Measurements from ENCODE around the gene SBK1.
"Not testable (repeated sequence)": the region's sequence is repeated elsewhere in the genome, so short reads cannot be mapped to it uniquely, and the experiment has no call there.

The SBK1 gene

DNA sequence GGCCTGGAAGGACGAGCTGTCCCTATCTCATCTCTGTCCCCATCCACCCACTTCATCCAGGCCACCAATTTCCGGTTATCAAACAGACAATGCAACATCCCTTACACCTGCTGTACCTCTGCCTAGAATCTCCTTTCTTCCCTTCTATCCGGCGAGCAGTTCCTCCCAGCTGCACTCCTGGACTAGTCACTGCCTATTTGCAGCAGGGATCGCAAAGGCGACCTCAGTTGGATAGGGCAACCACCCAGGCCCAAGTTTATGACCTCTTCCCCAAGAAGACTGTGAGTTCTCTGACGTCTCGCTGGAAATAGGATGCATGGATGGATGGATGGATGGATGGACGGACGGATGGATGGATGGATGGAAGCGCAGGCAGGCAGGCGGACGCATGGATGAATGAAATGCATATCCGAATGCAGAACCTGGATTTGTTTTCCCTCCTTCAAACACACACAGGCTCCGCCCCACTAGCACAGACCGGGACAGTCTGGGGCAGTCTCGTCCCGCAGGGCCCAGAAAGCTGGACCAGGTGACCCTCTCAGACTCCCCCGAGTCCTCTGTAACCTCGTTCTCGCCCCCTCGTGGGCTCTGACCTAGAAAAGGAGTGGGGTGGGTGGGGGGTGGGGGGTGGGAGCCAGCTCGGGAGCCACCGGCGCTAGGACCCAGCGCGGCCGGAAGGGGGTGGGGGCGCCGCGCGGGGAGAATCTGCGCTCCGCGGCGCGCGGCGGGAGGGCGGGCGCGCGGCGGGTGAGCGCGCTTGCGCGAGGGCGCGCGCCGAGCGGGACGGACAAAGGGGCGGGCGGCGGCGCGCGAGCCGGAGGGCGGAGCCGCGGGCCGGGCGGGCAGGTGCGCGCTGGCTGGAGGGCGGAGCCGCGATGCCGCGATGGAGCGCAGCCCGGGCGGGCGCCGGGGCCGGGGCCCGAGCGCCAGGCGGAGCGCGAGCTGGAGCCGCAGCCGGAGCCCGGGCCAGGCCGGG lies at the start of gene SBK1:
SBK1 (plus strand) TSS at position 875 of the 976 bp plus-strand sequence. CDS start 24,867 bp downstream, outside the sequence.
- DNase-seq (ENCODE audit: low spot score) = peak; percentile 85

DNA sequence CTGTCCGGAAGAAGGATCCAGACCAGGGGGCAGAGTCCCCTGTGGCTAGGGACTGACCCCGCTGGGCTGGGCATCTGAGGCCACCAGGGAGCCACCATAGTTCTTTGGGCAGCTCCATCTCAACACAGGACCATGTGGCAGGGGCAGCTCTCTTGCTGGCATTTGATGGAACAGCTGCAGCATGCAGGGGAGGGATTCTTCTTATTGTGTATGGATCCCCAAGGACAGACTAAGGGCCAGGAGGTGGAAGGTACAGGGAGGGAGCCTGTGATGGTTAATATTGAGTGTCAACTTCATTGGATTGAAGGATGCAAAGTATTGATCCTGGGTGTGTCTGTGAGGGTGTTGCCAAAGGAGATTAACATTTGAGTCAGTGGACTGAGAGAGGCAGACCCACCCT lies 42.8 kb upstream of the SBK1 start:
- not testable (repeated sequence) for DNase-seq (ENCODE audit: low spot score)

DNA sequence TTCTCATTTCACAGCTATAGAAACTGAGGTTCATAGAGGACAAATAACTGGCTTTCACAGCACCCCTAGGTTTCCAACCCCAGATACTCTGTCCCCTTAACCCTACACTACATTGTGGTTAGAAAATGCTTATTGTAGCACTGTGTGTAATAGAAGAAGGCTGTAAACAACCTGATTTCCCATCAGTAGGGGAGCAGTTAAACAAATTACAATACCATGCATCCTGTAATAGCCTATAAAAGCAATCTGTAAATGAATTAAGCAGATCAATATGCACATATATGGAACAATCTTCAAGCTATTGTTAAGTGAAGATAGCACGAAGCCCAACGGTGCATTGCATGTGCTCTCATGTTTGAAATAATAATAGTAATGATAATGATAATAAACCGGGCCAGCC lies 41.3 kb upstream of the SBK1 start:
- no peak for DNase-seq (ENCODE audit: low spot score)

DNA sequence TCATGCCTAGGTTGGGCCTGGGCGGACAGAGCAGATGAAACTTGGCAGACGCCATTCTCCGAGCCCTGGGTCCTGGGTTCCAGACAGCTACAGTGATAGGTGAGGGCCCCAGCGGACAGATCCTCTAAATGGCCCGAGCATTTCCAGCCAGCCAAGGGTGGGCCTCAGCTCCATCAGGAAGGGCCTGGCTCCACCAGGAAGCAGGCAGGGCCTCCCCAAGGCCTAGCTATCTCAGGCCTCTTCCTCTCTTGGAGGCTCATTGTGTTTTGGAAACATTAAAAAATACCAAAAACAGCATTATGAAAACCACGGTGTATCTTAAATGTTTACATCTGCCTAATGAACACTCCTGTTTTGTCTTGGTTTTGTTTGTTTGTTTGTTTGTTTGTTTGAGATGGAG lies 38.2 kb upstream of the SBK1 start:
- DNase-seq (ENCODE audit: low spot score) = no peak

DNA sequence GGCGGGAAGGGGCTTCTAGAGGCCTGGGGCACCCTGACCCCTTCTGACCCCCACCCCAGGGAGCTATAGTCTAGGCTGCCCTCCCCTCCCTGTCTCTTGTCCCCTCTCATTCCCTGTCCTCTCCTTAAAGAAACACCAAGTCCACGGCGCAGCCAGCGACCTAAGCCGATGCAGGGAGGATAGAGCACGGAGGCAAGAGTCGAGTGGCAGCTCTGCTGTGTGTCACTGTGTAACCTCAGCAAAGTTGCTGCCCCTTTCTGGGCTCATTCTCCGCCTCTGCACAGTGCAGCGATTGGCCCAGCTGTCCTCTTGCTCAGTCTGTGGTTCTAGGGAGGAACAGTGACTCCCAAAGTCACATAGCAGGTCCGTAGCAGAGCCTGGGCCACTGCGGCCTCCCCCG lies 36.5 kb upstream of the SBK1 start:
- no peak for DNase-seq (ENCODE audit: low spot score)

DNA sequence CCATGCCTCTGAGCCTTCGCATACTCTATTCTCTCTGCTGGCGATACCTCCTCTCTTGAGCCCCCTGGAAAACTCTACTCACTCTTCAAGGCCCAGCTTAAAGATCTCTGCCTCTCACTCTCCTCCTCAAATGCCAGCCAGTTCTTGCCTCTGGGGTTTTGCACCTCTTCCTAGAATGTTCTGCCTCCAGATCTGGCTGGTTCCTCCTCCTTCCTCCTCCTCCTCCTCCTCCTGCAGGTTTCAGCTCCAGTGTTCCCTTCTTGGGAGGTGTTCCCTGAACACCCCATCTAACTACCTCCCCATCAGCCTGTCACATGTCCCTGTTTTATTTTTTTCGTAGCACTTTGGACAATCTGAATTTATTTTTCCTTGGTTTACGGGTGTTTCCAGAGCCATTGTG lies 35.1 kb upstream of the SBK1 start:
- DNase-seq (ENCODE audit: low spot score) = no peak

DNA sequence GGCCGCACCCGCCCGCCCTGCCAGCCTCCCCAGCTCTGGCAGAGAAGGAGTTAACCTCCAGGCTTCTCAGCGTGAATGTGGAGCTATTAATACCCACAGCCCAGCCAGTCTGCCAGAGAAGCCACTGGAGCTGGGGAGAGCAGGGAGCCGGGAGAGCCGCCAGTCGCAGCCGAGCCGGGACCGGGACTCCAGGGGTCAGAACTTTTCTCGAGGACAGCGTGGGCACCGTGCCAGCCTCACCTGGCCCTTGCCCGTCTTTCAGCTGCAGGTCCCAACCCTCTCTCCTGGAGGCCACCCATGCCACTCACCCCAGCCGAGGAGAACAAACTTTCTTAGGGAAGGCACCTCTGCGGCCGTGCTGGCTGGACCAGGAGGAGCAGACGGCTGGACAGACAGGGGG lies 33.8 kb upstream of the SBK1 start:
- DNase-seq (ENCODE audit: low spot score) = no peak

DNA sequence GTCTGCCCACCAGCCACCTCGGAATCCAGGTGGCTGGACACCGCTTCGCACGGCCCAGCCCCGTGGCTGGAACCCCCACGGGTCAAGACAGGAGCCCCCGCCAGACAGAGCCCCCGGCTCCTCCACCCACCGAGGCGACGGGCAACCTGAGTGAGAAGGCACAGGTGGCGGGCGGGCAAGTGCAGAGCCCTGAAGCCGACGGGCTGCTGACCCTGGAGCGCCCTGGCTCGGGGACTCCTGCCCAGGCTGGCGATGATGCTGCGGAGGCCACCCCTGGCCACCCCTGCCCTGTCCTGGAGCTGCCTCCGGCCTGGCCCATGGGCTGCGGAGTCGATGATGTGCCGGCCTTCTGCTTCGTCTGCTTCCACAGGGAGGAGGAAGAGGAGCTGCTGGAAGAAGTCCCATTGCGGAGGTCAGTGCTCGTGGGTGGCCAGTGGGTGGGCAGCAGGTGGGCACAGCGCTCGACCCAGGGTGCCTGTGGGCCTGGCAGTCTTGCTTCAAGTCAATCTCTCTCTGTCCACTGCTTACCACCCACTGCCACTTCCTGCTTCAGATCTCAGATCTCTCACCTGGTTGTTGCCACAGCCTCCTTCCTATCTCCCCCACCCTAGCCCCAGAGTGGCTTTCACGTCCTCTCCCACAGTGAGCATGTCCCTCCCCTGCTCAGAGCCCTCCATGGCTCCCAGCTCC lies 33.1 kb upstream of the SBK1 start:
- DNase-seq (ENCODE audit: low spot score) = no peak

DNA sequence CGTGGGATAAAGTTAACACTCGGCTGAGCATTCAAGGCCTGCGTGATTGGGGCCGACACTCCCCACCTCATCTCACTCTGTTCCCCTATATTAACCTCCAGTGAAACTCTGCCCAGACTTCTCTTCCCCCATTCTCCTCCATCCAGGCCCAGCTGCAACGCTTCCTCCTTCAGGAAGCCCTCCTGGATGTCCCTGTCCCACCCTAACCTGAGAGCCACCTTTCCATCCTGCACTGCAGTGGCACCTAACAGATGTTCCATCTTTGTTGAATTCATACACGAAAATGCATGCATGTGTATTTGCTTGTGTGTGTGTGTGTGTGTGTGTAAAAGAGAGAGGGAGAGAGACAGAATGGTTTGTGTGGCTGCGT lies 32.6 kb upstream of the SBK1 start:
- DNase-seq (ENCODE audit: low spot score) = no peak

DNA sequence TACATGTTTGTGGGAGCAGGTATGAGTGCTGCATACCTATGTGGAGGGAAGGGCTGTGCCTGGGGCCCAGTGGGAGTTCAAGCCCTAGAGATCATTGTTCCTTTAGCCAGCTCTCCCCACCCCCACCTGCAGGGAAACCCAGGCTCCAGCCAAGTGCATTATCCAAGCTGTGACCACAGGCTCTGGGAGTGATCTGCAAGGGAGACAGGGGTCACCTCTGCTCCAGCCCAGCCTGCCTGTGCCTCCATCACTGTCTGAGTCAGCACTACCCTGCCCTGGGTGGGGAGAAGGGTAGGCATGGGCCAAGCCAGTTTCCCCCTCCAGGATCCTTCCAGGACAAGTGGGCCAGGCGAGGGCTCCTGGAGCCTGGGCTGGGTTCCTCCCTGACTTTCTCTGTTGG lies 32.1 kb upstream of the SBK1 start:
- DNase-seq (ENCODE audit: low spot score) = no peak

DNA sequence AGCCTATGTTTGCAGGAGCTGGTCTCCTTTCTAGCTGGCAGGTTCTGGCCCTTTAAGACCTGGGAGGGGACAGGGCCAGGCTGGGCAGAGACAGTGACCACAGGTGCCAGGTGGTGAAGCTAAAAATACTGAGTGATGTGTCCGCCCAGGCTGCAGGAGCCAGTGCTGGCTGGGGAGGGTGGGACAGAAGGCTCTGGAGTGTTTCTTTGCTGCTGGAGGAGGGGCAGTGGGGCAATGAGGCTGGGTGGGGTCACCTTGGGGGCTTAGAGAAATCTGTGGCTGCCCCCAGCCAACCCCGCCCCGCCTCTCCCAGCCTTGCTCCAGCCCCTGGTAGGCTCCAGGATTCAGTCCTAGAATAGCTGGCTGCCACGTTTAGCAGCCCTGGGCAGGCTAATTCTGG lies 30.4 kb upstream of the SBK1 start:
- no peak for DNase-seq (ENCODE audit: low spot score)

DNA sequence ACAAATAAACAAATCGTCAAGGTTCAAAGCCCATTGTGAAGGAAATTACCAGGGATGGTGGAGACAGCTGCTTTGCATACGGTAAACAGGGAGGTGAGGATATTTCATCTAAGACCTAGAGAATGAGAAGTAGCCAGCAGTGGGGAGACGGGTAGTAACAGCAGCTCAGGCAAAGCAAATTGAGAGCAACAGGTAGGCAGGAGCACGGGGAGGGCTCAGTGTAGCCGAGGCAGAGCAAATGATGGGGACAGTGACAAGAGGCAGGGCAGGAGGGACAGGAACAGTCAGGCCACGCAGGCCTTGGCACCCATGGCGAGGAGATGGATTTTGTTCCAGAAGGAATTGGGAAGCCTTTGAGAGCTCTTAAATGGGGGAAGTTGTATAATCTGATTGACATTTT lies 29.0 kb upstream of the SBK1 start:
- no peak for DNase-seq (ENCODE audit: low spot score)

DNA sequence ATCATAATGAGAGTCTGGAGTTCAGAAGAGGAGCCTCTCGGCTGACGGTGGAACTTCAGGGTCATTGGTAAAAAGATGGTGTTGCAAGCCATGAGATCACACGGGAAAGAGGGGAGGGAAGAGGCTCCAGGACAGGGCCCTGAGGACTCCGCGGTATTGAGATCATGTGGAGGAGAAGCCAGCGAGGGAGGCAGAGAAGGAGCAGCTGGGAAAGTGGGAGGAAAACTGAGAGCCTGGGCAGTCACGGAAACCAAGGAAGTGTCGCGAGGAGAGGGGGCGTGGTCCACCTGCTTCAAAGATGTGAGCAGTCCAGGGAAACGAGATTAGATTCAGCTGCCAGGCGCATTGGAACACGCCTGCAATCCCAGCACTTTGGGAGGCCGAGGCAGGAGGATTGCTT lies 27.7 kb upstream of the SBK1 start:
- no peak for DNase-seq (ENCODE audit: low spot score)

DNA sequence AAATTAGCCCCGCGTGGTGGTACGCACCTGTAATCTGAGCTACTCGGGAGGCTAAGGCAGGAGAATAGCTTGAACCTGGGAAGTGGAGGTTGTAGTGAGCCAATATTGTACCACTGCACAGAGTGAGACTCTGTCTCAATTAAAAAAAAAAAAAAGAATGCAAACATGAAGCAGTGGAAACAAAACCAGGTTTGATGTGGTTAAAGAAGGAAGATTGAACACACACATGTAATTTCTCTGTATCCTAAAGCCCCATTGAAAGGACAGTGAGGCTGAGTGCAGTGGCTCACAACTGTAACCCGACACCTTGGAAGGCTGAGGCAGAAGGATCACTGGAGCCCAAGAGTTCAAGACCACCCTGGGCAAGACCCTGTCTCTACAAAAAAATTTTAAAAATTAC lies 26.5 kb upstream of the SBK1 start:
- DNase-seq (ENCODE audit: low spot score) = no peak

DNA sequence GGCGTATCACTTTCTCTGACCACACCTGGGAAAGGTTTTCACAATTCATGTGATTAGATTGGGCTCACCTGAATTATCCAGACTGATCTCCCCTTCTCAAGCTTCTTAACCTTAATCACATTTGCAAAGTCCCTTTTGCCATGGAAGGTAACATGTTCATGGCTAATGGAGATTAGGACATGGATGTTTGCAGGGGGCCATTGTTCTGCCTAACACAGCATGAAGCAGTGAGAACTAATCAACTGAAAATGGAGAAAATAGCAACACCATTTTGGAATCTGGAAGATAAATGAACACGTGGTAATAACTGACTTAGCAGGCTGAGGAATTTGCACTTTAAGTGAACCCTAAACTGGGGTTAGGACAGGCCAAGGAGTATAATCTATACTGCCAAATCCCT lies 25.0 kb upstream of the SBK1 start:
- no peak for DNase-seq (ENCODE audit: low spot score)

DNA sequence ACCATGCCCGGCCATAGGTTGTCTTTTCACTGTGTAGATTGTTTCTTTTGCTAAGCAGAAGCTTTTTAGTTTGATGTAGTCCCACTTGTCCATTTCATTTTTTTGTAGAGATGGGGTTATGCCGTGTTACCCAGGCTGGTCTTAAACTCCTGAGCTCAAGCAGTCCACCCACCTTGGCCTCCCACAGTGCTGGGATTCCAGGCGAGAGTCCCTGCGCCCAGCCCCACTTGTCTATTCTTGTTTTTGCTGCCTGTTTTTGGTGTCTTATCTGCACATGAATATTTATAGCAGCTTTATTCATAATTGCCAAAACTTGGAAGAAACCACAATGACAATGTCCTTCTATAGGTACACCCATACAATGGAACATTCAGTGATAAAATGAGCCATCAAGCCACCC lies 18.8 kb upstream of the SBK1 start:
- no peak for DNase-seq (ENCODE audit: low spot score)

DNA sequence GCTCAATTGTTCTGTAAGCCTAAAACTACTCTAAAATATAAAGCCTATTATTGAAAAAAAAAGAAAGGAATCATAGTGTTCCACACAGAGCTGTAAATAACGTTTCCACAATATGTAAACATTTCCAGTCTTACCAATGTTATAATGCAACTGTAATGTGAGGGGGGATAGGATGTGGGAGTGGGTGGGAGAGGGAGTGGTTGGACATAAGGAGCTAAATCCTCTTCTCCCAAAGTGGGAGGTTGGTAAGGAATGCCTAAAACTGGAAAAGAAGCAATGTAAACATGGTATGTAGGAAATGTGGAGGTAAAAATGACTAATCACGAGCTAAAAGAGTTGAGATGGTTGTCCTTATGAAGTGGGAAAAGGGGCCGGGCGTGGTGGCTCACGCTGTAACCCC lies 17.6 kb upstream of the SBK1 start:
- DNase-seq (ENCODE audit: low spot score) = no peak

DNA sequence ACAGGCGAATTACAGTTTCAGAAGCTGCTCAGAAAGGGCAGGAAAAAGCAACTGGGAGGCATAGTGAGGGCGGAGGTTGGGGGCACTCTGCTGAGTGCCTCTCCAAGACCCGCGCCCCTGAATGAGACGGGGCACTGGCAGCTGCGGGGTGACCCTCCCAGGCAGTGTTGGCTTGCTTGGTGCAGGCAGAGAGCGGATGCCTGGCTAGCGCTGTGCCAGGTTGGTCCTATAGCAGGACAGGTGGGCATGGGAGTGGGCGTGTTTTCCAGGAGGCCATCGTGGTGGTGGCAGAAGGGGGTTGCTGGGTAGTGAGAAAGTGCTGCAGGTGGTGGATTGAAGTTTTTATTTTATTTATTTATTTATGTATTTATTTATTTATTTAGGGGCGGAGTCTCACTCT lies 16.0 kb upstream of the SBK1 start:
- DNase-seq (ENCODE audit: low spot score) = no peak

DNA sequence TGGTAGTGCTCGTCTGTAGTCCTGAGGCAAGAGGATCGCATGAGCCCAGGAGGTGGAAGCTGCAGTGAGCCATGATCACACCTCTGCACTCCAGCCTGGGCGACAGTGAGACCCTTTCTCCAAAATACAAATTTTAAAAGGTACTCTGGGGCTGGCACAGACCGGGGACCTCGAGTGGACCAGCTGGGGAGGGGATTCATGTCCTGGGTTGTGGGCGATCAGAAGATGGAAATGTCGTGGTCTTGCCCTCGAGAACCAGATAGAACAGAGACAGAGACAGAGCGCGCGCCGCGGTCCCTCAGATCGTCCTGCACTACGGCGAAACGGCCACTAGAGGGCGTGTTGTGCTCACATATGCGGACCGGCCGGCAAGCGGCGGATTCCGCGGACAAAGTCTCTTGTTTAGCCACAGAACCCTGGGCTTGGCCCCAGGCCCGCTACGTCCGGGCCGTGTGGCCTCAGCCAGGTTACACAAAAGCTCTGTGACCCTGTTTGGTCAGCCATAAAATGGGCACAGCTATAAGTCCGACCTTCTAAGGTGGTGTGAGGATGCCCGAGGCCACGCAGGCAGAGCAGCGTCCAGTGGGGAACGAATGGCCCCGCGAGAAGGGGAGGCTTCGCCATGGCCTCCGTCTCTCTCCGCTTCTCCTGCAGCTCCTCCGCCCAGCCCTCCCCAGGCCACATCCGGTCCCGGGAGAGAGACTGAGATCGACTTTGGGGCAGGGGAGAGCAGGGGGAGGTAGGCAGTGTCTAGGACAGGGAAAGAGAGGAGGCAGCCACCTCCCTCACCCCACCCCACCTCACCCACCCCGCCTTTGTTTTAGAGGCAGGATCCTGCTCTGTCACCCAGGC lies 14.6 kb upstream of the SBK1 start:
- peak; percentile 89 for DNase-seq (ENCODE audit: low spot score)

DNA sequence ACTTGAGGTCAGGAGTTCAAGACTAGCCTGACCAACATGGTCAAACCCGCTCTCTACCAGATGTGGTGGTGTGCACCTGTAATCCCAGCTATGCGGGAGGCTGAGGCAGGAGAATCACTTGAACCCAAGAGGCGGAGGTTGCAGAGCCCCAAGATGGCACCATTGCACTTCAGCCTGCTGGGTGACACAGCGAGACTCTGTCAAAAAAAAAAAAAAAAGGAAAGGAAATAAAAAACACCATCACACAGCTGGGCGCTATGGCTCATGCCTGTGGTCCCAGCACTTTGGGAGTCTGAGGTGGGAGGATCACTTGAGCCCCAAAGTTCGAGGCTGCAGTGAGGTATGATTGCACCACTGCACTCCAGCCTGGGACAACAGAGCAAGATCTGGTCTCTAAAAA lies 13.3 kb upstream of the SBK1 start:
- no peak for DNase-seq (ENCODE audit: low spot score)

DNA sequence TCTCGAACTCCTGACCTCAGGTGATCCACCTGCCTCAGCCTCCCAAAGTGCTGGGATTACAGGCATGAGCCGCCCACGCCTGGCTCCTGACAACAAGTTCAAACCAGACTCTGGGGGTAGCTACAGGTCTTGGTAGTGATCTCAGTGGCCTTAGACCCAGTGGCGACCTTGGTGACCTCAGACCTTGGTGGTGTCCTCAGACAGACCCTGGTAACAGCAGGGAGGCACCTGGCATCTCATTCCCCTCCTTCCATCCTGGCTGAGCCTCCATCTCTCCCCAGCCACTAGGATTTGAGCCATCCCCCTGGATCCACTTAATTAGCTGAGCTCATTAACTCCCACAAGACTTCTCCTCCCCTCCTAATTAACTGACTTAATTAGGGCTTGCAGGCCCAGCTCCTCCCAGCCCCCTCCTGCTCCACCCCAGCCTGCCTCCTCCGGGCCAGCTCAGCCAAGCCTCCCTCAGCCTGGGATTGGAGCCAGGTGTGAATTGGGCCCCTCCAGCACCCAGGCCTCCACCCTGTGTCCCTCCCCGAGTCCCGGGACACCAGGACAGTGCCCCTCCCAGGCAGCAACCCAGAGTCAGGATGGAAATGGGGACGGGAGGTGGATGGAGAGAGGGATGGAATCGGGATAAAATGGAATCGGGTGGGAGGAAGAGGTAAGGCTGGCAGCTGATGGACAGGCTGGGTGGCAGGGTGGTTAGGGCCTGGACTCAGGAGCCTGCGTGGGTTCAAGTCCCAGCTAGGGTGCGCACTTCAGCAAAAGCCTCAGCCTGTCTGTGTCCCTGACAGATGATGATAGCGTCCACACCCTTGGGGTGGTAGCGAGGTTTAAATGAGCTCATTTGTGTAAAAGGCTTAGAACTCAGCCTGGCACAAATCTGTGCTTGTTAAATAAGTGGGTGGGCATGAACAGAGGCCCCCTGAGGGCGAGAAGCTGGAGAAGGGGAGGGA lies 11.2 kb upstream of the SBK1 start:
- no peak for DNase-seq (ENCODE audit: low spot score)
